Pons (tissue), 1 donor: ENCODE measurements around the gene GPX2.

Source experiments
- DNase-seq: peaks from one replicate; pipeline ENCODE4 v3.0.0-alpha.2; 2016; ENCODE audit warnings: low spot score

The GPX2 gene

DNA sequence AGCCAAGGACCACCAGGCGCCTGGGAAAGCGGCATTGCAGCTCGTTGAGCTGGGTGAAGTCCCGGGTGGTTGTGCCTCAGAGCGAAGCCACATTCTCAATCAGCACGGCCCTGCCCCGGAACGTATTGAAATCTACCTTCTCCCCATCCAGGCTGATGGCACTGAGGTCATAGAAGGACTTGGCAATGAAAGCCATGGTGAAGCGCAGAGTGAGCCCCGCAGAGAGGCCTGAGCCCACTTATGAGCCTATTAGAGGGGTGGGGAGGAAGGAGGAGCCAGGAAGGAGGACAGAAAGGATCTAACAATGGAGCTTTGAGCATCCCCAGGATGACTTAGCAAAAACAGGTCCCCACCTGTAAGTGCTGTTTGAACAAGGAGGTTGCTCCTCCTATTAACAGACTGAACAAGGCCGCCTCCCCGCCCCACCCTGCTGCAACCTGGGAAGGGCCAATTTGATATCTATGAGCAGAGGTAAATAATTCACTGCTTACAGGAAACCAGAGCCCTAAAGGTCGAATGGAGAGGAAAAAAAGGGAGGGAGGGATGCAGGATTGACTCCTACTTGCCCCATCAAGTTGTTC, at the start of gene GPX2:
GPX2 (minus strand) TSS at position 215 of the 581 bp plus-strand sequence; CDS start at position 196, 19 bp downstream.
- DNase-seq, result no peak

DNA sequence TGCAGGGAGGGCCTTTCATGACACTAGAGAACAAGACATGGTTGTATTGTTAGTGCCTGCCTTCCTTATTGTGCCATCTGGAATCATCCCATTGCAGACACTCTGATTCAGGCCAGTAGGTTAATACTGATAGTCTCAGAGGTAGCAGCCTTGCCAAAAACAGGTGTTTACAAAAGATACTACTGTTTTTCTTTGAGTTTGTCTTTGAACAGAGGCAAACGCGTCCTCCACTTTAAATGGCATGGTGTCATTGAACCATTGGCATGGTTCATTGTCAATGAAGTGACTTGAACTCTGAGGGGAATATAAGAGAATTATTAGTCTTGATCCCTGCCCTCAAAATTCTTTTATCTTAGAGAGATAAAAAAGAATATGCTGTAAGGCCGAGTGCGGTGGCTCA, 48.4 kb upstream of the GPX2 start:
- no peak for DNase-seq

DNA sequence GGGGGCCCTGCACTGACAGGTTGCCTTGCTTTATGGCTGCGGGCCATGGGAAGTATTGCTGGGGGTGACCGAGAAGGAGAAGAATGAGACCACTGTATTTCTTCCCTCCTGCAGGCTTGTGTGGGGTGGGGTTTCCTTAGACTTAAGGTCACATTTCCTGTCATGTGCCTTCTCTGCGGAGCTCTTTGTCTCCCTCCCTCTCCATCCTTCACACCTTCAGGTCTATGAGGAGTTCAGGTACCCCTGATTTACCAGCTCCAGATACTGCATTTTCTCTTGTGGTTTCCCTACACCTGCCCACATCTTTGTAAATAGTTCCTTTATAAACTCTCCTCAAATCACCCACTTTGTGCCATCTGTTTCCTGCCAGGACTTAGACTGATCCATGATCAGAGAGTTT, 47.8 kb upstream of the GPX2 start:
- DNase-seq, result no peak

DNA sequence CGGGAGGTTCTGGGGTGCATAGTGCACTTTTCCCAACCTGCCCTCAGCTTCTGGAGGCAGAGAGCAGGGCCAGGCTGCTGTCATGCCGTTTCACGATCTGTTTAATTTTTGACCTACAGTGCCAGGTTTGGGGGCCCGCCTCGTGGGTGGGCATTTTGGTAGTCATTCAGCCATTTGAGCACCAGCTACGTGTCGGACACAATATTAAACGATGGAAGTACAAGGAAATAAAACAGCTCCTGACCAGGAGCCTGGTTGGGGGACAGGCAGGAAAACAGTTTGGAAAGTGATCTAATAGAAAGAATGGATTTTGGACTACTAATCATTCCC, 44.9 kb upstream of the GPX2 start:
- DNase-seq, result no peak

DNA sequence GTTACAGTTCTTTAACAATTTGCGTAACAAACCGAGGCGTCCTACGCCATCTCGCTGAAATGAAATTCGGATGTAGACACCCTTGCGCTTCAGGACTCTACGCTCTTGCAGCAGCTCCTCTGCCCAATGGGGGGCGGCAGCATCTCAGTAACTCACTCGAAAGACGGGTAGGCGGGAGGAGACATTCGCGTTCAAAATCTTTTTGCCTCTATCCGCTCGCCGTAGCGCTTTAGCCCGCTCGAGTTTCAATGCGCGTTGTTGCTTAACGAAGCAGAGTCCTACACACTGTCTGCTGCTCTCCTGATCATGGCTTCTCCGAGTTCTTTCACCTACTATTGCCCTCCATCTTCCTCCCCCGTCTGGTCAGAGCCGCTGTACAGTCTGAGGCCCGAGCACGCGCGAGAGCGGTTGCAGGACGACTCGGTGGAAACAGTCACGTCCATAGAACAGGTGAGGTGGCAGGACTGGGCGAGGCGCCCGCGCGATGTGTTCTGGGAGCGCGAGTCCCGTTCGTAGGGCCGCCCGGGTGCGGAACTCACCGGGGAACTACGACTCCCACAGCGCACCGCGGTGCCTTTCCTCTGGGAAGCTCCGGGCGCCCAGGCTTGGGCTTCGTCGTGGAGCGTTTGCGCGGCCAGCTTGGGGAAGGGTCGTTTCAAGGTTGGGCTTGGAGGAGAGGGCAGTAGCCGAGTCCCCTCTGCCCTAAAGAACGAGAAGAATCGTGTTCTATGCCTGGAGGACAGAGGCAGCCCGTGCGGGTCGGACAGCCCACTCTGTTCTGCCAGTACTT, 44.3 kb upstream of the GPX2 start, which contains the start of gene FNTB:
FNTB (plus strand) TSS at position 248 of the 790 bp plus-strand sequence; CDS start at position 307, 59 bp downstream.
- DNase-seq, result peak; percentile 98

DNA sequence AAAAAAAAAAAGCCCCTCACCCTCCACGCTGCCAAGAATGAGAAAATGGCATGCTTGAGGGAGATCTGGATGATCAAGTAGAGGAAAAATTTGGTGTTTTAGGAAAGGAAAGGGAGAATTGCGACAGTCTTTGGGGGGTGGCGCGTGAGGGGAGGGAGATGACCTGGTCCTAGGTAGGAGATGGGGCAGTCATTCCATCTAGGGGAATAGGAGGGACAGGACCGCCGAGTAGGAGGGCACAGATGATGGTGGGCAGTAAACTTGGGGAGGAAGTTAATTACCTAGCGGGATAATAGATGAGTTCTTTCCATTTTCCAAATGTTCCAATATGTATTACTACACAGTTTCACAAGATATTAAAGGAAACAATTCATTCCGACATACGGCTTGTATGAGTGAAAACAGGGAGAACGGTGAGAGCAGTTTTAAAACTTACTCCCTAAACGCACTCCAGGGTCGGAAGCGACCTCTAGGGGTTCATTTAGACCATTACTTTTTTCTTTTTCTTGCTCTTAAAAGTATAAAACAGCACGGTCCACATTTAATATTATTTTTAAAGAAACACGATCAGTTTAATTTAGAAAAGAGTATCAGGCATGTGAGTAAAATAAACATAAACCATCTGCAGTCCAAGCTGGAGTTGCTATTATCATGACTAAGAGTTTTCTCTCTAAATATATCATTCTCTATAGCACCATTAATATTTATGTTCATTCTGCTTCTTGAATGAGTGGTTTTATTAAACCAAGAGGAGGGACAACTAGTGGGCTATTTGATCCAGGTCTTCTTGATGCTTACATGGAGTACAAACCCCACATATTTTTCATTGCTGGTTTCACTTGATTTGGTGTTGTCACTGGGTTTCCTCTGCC, 41.1 kb upstream of the GPX2 start:
- DNase-seq, result peak; percentile 75

DNA sequence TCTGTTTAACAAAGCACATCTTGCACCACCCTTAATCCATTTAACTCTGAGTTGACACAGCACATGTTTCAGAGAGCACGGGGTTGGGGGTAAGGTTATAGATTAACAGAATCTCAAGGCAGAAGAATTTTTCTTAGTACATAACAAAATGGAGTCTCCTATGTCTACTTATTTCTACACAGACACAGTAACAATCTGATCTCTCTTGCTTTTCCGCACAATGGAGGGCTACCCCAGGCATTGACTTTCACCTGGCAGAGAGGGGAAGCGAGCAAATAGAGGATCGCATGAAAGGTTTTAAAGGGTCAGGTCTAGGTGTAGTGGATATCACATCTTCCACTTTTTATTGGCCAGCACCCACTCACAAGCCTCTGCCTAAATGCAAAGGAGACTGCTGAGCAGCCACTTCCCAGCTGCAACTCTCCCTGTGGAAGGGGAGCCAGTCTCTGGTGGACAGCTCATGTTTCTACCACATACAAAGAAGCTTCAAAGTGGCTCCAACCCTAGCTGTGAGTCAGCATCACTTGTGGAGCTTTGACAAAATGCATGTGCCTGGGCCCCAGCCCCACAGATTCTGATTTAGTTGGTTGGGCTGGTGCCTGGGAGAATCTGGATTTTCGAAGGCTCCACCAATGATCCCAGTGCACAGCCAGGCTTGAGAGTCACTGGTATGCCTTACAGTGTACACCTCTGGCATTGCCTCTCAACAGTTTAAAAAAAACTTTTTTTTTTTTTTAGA, 37.0 kb upstream of the GPX2 start:
- no peak for DNase-seq

DNA sequence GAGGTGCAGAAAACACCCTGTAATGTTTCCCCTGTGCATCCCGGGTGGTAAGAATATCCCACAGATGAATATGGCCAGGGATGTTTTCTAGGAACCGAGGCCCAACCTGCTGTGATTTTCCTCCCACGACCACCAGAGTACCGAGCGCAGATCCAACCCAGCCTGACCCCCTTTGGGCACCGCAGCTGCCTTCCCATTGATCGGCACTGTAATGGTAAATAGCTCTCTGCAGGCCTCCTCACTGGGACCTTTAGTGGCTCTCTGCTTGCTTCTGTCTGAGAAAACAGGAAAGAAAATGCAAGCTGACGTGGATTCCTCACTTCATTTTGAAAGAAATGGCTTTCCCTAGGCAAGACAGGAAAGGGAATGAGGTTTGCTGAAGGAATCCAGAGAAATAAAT, 32.0 kb upstream of the GPX2 start:
- no peak for DNase-seq

DNA sequence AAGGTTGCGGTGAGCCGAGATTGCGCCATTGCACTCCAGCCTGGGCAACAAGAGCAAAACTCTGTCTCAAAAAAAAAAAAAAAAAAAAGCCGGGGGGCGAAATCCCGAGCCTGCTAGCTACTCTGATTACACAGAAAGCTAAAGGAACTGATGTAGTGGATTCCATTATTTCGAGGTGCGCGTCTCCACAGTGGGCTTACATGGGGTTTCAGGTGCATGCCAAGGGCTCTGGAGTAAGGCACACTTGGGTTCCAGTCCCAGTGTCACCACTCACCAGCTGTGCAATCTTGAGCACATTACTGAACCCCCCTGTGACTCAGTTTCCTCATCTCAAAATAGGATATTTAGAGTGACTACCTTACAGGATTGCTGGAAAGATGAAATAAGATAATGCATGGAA, 31.3 kb upstream of the GPX2 start:
- no peak for DNase-seq

DNA sequence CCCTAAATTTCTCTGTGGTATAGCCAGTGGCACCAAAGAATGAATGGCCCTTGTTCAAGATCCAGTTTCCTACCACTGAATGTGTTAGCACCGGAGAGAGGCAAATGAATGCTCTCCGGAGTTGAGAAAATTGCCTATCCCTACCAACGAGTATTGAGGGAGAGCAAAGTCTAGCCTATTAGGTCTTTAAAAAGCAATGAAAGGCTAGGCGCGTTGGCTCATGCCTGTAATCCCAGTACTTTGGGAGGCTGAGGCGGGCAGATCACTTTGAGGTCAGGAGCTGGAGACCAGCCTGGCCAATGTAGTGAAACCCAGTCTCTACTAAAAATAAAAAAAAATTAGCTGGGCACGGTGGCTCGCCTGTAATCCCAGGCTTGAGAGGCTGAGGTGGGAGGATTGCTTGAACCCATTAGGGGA, 30.5 kb upstream of the GPX2 start:
- no peak for DNase-seq

DNA sequence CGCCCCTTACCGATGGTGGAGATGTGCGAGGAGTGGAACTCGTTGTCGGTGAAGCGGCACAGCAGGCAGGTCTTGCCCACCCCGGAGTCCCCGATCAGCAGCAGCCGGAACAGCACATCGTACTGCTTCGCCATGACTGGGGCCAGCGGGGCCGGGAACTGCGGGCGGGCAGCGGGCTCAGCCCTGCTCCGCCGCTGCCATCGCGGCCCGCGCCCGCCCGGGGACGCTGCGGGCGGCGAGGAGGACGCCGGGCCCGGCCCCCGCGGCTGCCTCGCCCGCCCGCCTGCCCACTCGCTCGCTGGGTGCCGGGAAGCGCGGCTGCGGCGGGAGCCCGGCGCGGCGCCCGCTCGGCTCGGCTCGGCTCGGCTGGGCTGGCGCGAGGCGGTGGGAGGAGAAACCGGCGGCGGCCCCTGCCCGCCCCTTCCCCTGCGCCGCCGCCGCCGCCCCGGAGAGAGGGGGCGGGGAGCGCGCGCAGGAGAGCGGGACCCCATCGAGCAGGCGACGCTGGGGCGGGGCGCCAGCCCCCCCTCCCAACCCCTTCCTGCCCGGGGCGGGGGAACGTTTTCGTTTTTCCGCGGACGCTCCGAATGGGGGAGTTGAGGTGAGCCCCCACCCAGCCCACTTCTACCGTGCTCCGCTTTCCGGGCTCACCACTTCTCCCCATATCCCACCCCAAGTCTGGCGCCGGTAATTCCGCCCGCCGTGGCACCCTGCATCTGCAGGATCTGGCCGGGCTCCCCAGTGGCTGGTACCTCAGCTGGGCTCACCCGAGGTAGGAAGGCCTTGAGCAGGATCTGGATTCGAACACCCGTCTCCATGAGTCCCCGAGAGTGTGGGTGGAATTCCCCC, 29.6 kb upstream of the GPX2 start, which contains the start of gene RAB15:
RAB15 (minus strand) TSS at position 394 of the 849 bp plus-strand sequence; CDS start at position 134, 260 bp downstream.
- no peak for DNase-seq

DNA sequence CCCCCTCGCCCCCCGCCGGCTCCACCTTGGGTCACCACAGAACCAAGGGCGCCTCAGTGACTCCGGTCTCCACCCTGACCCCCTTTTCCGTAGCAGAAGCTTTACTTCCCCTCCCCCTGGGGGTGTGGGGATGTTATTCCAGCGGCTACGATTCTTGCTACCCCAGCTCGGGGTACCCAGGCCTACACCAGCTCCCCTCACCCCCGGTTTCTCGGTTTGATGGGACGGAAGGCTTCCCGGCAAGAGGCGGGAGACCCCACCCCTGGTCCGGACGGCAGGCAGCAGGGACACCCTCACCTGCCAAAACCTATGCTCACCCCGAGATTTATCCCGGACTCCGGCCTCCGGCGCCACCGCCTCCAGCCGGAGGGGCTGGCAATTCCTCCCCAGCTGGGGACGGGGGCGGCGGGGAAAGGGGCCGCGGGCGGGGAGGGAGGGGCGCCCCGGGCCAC, 29.0 kb upstream of the GPX2 start:
- no peak for DNase-seq

DNA sequence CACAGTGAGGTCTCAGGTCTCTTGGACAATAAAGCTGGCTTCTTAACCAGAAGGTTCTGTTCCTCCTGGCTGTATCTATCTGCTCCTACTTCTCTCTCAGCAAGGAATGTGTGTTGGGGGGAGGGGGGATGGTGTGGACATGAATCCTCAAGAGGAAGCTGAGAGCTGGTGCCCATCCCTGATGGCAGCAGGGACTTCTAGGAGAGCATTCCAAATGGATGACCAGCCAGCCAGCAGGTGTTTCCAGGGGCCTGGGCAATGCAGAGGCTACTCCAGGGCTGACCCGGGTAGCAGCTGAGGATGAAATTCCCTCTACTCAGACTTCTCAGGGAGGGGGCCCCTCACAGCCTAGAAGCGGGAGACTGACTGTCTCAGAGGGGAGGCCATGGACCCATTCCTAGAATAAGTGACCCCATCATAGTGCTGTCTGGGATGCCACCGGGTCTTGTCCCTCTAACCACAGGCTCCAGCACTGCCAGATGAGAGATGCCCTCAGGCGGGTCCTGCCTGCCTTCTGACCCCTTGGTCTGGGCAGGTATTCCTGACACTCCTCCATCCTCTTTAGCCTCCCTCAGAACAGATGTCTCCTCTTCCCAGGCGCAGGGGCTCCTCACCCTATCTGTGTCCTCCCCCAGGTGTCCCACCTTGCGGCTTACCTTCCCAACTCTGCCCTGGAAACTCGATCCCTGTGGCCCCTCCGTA, 28.4 kb upstream of the GPX2 start:
- no peak for DNase-seq

DNA sequence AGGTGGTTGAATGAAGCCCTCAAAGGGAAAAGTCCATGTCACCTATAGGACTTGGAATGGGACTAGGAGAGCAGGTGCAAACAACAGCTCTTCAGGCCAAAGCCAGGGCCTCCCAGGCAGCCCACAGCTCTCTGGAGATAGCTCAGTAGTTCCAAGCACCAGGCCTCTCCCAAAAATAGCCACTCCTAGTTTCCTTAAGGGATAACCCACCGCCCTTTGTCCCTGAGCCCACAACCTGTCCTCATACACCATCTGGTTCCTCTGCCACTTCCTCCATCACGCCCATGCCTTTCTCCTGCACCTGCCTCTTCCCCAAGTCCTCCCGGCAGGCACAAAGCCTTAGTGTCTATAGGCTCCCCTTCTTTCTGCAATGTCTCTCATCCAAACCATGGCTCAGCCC, 27.5 kb upstream of the GPX2 start:
- no peak for DNase-seq

DNA sequence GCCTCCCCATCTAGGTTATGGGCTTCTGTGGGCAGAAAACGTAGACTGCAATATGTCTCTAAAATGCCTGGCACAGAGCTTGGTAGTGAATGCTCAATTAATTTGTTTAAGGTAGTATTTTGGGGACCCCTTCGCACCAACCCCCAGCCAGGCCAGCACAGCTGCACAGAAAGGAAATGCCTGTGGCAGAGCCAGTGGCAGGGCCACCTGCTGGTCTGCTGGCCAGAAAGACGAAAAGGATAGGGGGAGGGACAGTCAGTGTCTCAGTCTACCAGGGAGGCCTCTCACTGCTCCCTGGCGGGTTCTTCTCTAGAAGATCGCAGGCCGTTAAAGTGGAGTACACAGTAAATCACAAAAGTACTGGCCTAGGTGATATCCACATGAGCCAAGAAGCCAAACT, 26.1 kb upstream of the GPX2 start:
- DNase-seq, result no peak

DNA sequence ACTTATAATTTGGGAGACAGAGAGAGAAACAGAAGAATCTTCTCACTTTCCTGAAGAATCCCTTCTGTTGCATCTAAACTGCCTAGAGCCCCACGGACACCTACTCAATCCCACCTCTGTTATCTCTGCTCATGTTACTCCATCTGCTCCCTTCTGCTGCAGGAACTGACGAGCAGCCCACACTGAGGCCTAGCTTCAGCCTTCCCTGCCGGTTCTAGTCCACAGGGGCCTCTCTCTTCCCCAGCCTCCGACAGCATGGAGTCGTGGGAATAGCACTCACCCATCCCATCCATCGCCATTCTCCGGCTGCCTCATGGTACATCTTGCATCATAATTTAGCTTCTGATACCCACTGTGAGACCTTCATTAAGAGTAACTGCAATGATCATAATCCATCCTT, 25.6 kb upstream of the GPX2 start:
- DNase-seq, result no peak

DNA sequence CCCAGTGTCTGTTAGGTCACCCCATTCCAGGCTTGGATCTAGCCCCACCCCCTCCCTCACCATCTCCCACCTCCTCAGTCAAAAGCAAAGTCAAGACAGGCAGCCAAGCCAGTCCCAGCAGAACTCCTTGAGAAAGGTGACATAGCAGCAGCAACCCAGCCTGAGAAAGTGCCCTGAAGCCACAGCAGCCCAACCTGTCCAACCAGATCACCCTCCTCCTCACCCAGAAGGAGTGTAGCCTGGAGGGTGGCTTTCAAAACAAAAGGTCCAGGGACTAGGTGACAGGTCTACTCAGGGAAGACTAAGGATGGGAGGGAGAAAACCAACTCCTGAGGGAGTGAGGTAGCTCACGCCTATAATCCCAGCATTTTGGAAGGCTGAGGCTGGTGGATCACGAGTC, 24.4 kb upstream of the GPX2 start:
- DNase-seq, result no peak

DNA sequence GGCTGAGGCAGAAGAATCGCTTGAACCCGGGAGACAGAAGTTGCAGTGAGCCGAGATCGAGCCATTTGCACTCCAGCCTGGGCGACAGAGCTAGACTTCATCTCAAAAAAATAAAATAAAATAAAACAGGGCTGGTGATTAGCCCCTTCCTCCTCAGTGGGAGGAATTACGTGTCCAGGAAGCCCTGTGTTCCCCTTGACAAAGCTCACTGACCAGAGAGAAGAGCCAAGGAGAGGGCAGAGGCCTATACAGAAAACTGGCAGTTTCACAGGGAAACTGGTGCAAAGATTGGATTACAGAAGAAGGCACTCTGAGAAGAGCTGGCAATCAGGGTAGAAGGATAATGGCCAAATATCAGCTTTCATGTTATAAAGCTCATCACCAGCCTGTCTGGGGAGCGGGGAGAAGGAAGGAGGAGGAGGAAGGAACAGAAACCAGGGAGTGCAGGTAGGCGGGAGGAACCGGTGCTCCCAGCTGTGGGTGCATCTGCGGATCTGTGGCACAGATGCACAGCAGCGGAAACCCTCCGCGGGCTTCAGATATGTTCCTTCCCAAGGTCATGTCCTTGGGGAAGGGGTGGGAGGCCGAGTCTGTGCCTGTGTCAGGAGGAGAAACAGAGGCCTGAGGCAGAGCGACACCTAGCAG, 22.9 kb upstream of the GPX2 start:
- DNase-seq, result no peak

DNA sequence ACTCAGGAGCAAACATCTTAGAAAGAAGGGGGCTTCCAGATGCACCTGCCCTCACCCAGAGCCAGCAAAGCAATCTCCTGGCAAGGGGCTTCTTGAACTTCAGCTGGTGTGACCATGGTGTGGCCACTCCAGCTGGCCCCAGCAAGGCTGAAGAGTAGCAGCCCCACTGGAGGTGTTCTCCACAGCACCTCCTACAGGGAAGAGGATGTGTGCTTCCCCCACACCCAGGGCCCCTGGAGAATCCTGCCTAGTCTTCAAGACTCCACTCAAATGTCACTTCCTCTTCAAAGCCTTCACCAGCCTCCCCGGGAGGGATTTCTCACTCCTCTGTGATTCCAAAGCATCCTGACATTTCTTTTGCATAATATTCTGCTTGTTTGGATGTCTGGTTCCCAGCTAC, 21.1 kb upstream of the GPX2 start:
- no peak for DNase-seq

DNA sequence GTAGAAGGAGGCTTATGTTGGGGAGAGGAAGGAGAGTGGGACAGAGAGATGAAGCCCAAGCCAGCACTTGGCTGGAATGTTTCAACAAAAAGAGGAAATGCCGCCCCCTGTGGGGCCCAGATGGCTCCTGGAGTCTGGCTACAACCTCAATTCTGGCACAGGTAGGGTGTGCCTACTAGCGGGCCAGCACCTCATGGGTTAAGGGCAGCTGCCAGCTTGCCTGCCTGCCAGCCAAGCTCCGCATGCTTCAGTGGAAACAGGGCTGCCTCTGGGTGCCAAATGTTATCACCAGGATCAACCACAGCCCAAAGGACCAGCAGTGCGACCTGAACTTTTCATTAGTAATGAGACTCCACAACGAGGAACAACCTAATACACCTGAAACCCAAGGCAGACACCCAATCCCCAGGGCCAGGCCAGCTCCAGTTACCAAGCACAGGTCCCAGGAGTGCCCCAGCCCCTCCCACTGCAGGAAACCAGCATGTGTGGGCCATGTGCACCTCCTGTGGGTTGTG, 18.3 kb upstream of the GPX2 start:
- no peak for DNase-seq
